ENCODE results near the gene ROBO3.

Gene ROBO3

DNA sequence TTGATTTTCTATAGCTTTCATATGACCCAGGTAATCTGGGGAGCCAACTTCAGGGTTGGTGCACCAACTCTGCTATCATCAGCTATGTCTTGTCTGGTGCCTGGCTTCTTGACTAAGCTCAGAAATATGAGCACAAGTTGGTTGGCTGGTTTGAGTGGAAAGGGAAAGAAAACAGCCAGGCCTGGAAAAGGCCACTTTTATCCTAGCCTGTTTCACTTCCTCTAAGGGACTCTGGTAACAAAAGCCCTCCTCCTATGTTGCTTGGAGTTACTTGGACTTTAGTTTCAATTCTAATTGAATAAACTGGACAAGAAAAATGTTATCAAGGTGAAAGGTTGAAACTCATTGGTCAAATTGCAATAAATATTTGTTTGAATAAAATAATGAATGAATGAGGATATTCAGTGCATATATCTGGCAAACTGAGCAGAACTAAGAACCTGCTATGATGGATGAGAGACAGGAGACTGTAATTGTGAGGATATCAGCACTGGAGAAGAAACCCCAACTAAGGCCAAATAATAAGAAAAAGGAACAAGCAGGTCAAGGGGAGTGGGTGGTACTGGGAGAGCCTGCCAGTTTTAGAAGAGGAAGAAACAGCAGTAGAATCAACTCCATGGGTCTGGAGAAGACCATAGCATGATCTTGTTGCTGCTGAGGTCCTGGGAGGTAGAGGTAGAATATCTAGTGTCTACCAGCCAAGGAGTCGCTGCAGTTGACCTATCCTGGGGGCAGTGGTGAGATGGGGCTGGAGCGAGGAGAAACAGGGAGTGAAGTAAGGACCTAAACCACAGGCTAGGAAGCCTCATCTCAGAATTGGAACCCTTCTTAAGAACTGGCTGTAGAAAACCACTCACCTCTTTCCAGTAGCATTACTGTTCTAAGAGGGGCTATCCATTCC, 24.2 kb downstream of the ROBO3 start:
- TF ChIP-seq POLR2AphosphoS5 (IDR thresholded peaks at IDR 0.05; ENCODE audit: low read depth, low read length) (no peak), SIN3A (IDR thresholded peaks at IDR 0.05; ENCODE audit: borderline replicate concordance, insufficient read depth, low read length) (no peak), FOXP2 (optimal IDR thresholded peaks at IDR 0.05; ENCODE audit: borderline replicate concordance, extremely low read depth, extremely low read length, insufficient read depth) (no peak), TAF1 (IDR thresholded peaks at IDR 0.05; ENCODE audit: borderline replicate concordance, insufficient read depth, low read length) (no peak), REST (IDR thresholded peaks at IDR 0.05; ENCODE audit: insufficient read depth in 1 of 2, low read depth in 2 of 2, low read length in 2 of 2) (no peak)

- TF ChIP-seq REST (IDR thresholded peaks at IDR 0.05; ENCODE audit: insufficient read depth in 1 of 2, low read depth in 2 of 2, low read length in 2 of 2) (no peak), SIN3A (IDR thresholded peaks at IDR 0.05; ENCODE audit: borderline replicate concordance, insufficient read depth, low read length) (no peak), POLR2AphosphoS5 (IDR thresholded peaks at IDR 0.05; ENCODE audit: low read depth, low read length) (no peak)
Observed at GRCh38 chr11:124890151-124890550, 24.9 kb downstream of the ROBO3 start.

GRCh38 chr11:124890683-124891372, 25.6 kb downstream of the ROBO3 start:
- TF ChIP-seq REST (IDR thresholded peaks at IDR 0.05; ENCODE audit: insufficient read depth in 1 of 2, low read depth in 2 of 2, low read length in 2 of 2), result no peak
- no peak for TF ChIP-seq POLR2AphosphoS5 (IDR thresholded peaks at IDR 0.05; ENCODE audit: low read depth, low read length)
- no peak for TF ChIP-seq SIN3A (IDR thresholded peaks at IDR 0.05; ENCODE audit: borderline replicate concordance, insufficient read depth, low read length)
- TF ChIP-seq FOXP2 (optimal IDR thresholded peaks at IDR 0.05; ENCODE audit: borderline replicate concordance, extremely low read depth, extremely low read length, insufficient read depth), result no peak
- no peak for TF ChIP-seq TAF1 (IDR thresholded peaks at IDR 0.05; ENCODE audit: borderline replicate concordance, insufficient read depth, low read length)

DNA sequence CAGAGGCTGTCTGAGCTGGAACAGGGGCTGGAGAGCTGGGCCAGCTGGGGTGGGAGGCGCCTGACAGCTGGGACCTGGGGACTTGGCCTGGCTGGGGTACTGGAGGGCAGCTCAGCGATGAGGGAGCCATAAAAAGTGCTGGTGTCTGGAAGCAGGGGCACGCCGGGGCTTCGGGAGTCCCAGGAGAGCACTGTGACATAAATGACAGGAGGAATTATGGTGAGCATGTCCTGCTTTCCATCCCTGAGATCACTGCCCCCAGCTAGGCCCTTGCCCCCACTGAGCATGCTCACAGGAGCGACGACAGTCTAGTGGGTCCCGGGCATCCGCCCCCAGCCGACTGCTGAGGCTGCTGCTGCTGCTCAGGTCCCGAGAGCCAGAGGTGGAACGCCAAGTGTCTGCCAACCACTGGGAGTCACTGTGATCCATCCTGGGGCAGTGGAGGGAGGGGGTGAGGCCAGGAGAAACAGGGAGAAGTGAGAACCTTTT, 26.2 kb downstream of the ROBO3 start:
- TF ChIP-seq REST (IDR thresholded peaks at IDR 0.05; ENCODE audit: insufficient read depth in 1 of 2, low read depth in 2 of 2, low read length in 2 of 2), result no peak
- no peak for TF ChIP-seq FOXP2 (optimal IDR thresholded peaks at IDR 0.05; ENCODE audit: borderline replicate concordance, extremely low read depth, extremely low read length, insufficient read depth)
- no peak for TF ChIP-seq SIN3A (IDR thresholded peaks at IDR 0.05; ENCODE audit: borderline replicate concordance, insufficient read depth, low read length)
